Measurements from ENCODE around the gene RAVER2. TPM values are rescaled to one million over a fixed set of nuclear protein-coding genes. Genes with fewer than 3 reads are reported as not detected.

Gene RAVER2
- polyA plus RNA-seq, 3 donors, result 0.38 to 1.3 (median 0.69) TPM

GRCh38 chr1:64758233-64758632, 13.4 kb downstream of the RAVER2 start:
- H2AFZ ChIP-seq (ENCODE audit: insufficient read depth, low read depth, low read length, poor library complexity, severe bottlenecking), result no peak overlapping the region
- peaks cover 4 to 10% of the 10 kb centered on the region in 2 donors for H3K9me3 ChIP-seq (replicated peaks in 1 of 2; ENCODE audit: control insufficient read depth in 1 of 2, insufficient read depth in 1 of 2, low read length in 2 of 2)
- H3K4me1 ChIP-seq (ENCODE audit: control insufficient read depth in 1 of 2, insufficient read depth in 2 of 2, low read length in 2 of 2), result no peaks in the 10 kb centered on the region
- Mint-ChIP-seq H3K27me3 (ENCODE audit: low read depth in 3 of 3) (peaks cover 0 to 2% (median 0%) of the 10 kb centered on the region in 3 donors), H3K4me1 (peaks cover 2% of the 10 kb centered on the region), H3K4me3 (no peak overlapping the region), H3K36me3 (peaks cover 2 to 6% of the 10 kb centered on the region in 2 donors), H3K27ac (no peak overlapping the region), H3K9me3 (peaks cover 0 to 10% (median 6%) of the 10 kb centered on the region in 7 donors)
- no peak for DNase-seq
- H3K27me3 ChIP-seq (ENCODE audit: control insufficient read depth in 2 of 2, insufficient read depth in 2 of 2, low read length in 2 of 2), result no peaks in the 10 kb centered on the region
- no peaks in the 10 kb centered on the region for H4K20me1 ChIP-seq (ENCODE audit: insufficient read depth, low read length)
- H3K9ac ChIP-seq (ENCODE audit: insufficient read depth, low read length, poor library complexity, severe bottlenecking), result no peak overlapping the region
- no peaks in the 10 kb centered on the region for H3K79me2 ChIP-seq (ENCODE audit: insufficient read depth, low read length)
- no peaks in the 10 kb centered on the region for H3K36me3 ChIP-seq (replicated peaks in 1 of 2; ENCODE audit: control insufficient read depth in 1 of 2, insufficient read depth in 2 of 2, low read length in 2 of 2)
- WGBS (ENCODE audit: insufficient coverage), result 100% methylated on average over 3 of the region's 3 CpGs
- no peak overlapping the region for H3K4me2 ChIP-seq (replicated peaks; ENCODE audit: extremely low read depth, low read length, poor library complexity, severe bottlenecking)
- no peak overlapping the region for H3K27ac ChIP-seq (ENCODE audit: low read depth in 1 of 2, low read length in 2 of 2)
- no peak for TF ChIP-seq CTCF (IDR thresholded peaks at IDR 0.05)
- intact Hi-C loops (cut with micrococcal nuclease), result no loop called here
- H3K4me3 ChIP-seq (replicated peaks in 1 of 3; ENCODE audit: low read depth in 2 of 3, low read length in 3 of 3), result no peak overlapping the region

GRCh38 chr1:64759968-64760367, 15.1 kb downstream of the RAVER2 start:
- H4K20me1 ChIP-seq (ENCODE audit: insufficient read depth, low read length), result no peaks in the 10 kb centered on the region
- intact Hi-C loops (cut with micrococcal nuclease), result no loop called here
- no peak overlapping the region for H3K4me2 ChIP-seq (replicated peaks; ENCODE audit: extremely low read depth, low read length, poor library complexity, severe bottlenecking)
- H2AFZ ChIP-seq (ENCODE audit: insufficient read depth, low read depth, low read length, poor library complexity, severe bottlenecking), result no peak overlapping the region
- H3K4me3 Mint-ChIP-seq, result no peak overlapping the region
- no peak overlapping the region for H3K4me3 ChIP-seq (replicated peaks in 1 of 3; ENCODE audit: low read depth in 2 of 3, low read length in 3 of 3)
- H3K36me3 ChIP-seq (replicated peaks in 1 of 2; ENCODE audit: control insufficient read depth in 1 of 2, insufficient read depth in 2 of 2, low read length in 2 of 2), result no peaks in the 10 kb centered on the region
- H3K4me1 ChIP-seq (ENCODE audit: control insufficient read depth in 1 of 2, insufficient read depth in 2 of 2, low read length in 2 of 2), result no peaks in the 10 kb centered on the region
- peaks cover 2 to 6% of the 10 kb centered on the region in 2 donors for H3K36me3 Mint-ChIP-seq
- H3K27me3 Mint-ChIP-seq (ENCODE audit: low read depth in 3 of 3), result peaks cover 0 to 2% (median 0%) of the 10 kb centered on the region in 3 donors
- DNase-seq, result no peak
- H3K27ac Mint-ChIP-seq, result no peak overlapping the region
- no peak overlapping the region for H3K9ac ChIP-seq (ENCODE audit: insufficient read depth, low read length, poor library complexity, severe bottlenecking)
- peaks cover 2% of the 10 kb centered on the region for H3K4me1 Mint-ChIP-seq
- no peaks in the 10 kb centered on the region for H3K27me3 ChIP-seq (ENCODE audit: control insufficient read depth in 2 of 2, insufficient read depth in 2 of 2, low read length in 2 of 2)
- no peak for TF ChIP-seq CTCF (IDR thresholded peaks at IDR 0.05)
- H3K9me3 Mint-ChIP-seq, result peaks cover 0 to 10% (median 6%) of the 10 kb centered on the region in 7 donors
- no peaks in the 10 kb centered on the region for H3K79me2 ChIP-seq (ENCODE audit: insufficient read depth, low read length)
- no CpG with 5 or more reads among the region's 1 CpG for WGBS (ENCODE audit: insufficient coverage)
- no peak overlapping the region for H3K27ac ChIP-seq (ENCODE audit: low read depth in 1 of 2, low read length in 2 of 2)
- H3K9me3 ChIP-seq (replicated peaks in 1 of 2; ENCODE audit: control insufficient read depth in 1 of 2, insufficient read depth in 1 of 2, low read length in 2 of 2), result peaks cover 4 to 10% of the 10 kb centered on the region in 2 donors

Data from CD14-positive monocyte (primary cell).